ENCODE data around the gene PIP5KL1. TPM values are rescaled to one million over a fixed set of nuclear protein-coding genes. Genes with fewer than 3 reads are reported as not detected.

Gene PIP5KL1
- total RNA-seq, 1 donor from 2014 or later = 1.5 TPM

- DNase-seq (ENCODE audit: low read depth) = peak; percentile 52
These were observed 19.4 kb upstream of the PIP5KL1 start for GRCh38 chr9:127949827-127950512.

- no peak for DNase-seq (ENCODE audit: low read depth)
These were observed 17.5 kb upstream of the PIP5KL1 start for GRCh38 chr9:127947841-127948710.

- DNase-seq (ENCODE audit: low read depth) = no peak
These were observed 16.2 kb upstream of the PIP5KL1 start for GRCh38 chr9:127946728-127947127.

DNA sequence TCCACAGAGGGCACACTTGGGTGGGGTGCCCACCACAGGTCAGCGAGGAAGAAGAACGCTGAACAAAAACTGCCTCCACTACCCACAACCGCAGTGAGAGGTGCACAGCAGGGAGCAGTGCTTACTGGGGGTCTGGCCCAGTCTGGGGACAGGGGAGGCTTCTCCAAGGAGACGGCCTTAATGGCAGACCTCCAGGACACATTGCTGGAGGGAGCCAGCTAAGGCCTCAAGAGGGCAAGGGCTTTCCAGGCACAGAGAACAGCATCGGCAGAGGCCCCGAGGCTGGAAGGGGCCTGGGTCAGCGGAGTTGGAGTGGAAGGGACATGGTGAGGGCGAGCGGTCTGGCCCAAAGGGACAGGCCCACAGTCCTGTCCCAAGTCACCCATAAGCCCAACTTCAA, 15.4 kb upstream of the PIP5KL1 start:
- DNase-seq (ENCODE audit: low read depth) = no peak

- DNase-seq (ENCODE audit: low read depth) = no peak
These were observed 14.8 kb upstream of the PIP5KL1 start for GRCh38 chr9:127945338-127945737.

GRCh38 chr9:127944586-127945218, 14.1 kb upstream of the PIP5KL1 start:
- DNase-seq (ENCODE audit: low read depth) = no peak

- DNase-seq (ENCODE audit: low read depth) = peak; percentile 90
These were observed 13.2 kb upstream of the PIP5KL1 start for GRCh38 chr9:127943731-127944144.

DNA sequence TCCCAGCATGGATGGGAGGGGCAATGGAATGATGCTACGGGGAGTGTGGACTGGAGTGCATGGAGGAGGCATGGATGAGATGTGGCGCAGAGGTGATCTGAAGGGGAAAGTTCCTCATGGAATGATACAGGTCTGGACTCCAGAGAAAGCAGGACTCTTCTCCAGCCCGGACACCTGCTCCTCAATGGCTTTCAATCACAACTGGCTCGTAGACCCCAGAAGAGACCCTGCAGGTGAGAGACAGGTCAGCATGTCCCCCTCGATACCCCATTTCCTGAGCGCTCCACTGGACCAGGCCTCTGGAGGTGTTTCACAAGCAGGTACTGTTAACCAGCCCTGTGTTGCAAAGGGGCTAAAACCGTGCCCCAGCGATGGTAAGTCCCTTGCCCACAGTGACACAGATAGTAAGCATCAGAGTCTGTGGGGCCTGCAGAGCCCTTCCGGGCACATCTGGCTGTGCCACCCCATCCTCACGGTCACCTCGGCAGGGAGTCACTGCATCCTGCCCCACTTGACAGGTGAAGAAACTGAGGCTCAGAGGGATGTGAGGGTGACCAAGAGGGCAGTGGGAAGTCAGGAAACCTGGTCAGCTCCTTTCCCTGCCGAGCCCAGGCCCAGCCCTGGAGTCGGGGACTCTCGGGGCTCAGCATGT, 12.6 kb upstream of the PIP5KL1 start:
- DNase-seq (ENCODE audit: low read depth) = no peak

- peak; percentile 81 for DNase-seq (ENCODE audit: low read depth)
These were observed 11.8 kb upstream of the PIP5KL1 start for GRCh38 chr9:127942216-127943010.

- peak; percentile 91 for DNase-seq (ENCODE audit: low read depth)
These were observed 11.3 kb upstream of the PIP5KL1 start for GRCh38 chr9:127941961-127942215.

- no peak for DNase-seq (ENCODE audit: low read depth)
These were observed 10.7 kb upstream of the PIP5KL1 start for GRCh38 chr9:127941062-127941960.

DNA sequence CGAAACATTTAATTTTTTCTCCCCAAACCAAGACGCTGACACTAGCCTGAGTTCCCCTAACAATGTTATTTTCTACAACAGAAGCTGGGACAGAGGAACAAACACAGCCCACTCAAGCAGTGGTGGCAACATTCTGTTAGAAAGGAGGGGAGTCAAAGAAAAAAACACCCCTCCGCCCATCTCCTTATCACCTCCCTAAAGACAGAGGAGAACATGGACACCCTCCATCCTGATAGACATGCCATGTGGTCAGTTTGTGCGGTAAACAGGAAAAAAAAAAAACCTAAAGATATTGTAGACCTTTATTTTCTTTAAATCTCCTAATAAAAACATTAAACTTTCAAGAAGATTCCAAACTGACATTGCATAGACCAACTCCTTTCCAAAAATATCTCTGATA, 10.0 kb upstream of the PIP5KL1 start:
- no peak for DNase-seq (ENCODE audit: low read depth)

GRCh38 chr9:127938298-127938690, 7.7 kb upstream of the PIP5KL1 start:
- no peak for DNase-seq (ENCODE audit: low read depth)

- peak; percentile 79 for DNase-seq (ENCODE audit: low read depth)
These were observed 7.1 kb upstream of the PIP5KL1 start, which contains the start of gene DPM2 for GRCh38 chr9:127937388-127938297. TSS of gene DPM2 (minus strand) at chr9:127937854. CDS start at chr9:127937820, 34 bp downstream.

DNA sequence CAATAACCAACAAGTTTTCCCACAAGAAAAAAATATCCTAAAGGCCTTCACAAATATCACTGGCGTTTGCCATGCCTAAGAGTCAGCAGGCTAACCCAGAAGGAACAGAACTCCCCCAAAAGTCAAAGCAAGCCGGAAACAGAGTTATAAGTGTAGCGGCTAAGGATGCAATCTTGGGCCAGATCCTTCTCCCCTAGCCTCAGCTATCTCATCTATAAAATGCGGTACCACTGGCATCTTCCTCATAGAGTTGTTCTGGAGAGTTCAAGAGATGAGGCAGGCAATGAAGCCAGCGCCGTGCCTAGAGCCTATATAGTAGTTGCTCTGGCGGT, 6.4 kb upstream of the PIP5KL1 start:
- no peak for DNase-seq (ENCODE audit: low read depth)

DNA sequence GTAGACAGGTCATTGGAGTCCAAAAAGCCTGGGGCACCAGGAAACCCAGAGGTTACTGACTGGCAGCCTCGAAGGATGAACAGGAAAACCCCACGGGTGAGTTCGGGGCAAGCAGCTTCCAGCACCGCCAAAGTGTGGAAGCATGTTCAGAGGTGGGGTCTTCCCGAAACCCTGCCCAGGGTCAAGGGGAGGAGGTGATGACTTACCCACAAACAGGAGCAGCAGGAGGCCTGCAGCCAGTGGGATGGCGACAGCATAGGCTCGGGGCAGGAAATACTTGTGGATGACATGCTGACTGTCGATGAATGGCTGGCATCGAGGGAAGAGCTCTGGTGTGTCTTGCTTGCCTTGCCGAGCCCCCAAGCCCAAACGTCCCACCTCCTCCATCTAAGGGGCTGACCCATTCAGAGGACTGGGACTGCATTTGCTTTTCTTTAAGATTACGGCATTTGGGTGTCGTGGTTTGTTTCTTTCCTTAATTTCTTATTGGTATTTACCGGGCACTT, 5.8 kb upstream of the PIP5KL1 start:
- DNase-seq (ENCODE audit: low read depth) = no peak

DNA sequence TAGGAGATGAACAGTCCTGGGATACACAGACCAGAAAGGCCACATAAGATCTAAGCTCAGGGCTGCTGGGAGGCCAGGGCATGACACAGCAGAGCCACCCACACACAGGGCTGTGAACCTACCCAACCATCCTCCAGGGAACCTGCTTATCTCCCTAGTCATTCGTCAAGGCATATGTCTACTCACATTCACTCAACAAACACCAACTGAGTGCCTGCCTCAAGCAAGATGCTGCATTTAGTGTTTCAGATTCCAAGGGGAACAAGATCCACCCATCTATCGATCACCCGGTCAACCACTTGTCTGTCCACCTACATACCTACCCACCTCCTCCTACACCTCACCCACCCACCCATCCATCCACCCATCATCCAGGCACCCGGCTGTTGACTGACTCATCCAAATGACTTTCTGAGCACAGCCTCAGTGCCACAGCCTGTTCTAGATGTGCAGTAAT, 5.2 kb upstream of the PIP5KL1 start:
- no peak for DNase-seq (ENCODE audit: low read depth)

DNA sequence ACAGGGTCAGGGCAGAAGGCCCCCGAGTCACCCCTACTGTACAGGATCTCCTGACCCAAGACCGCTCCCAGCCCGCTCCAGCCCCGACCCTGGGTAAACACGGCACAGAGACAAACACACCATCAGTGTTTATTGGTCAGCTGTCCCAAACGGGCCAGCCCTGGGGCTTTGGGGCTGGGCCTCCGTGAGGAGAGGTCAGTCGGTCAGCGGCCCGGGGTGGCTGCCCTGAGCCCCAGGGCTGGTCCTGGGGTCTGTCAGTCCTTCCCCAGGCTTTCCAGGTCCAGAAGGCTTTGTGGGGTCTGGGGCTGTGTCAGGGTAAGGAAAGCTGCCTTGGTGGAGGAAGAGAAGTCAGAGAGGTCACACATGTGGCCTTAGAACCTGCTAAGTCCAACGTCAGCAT, 4.4 kb upstream of the PIP5KL1 start:
- no peak for DNase-seq (ENCODE audit: low read depth)

- no peak for DNase-seq (ENCODE audit: low read depth)
These were observed 3.7 kb upstream of the PIP5KL1 start for GRCh38 chr9:127934248-127934647.
